GM12891 (cell line): ENCODE measurements around the gene AMBRA1.

Experiments used
- POLR2A ChIP-seq: IDR thresholded peaks from 2 replicates; pipeline ENCODE4 v1.6.1; 2011; ENCODE audit warnings: low read depth, low read length, control low read depth
- POLR2AphosphoS5 ChIP-seq: IDR thresholded peaks from 2 replicates; pipeline ENCODE4 v1.6.1; 2011; ENCODE audit warnings: low read depth, low read length, control low read depth
- POU2F2 ChIP-seq: IDR thresholded peaks from 2 replicates; pipeline ENCODE4 v1.6.1; 2011; ENCODE audit warnings: low read depth, mild to moderate bottlenecking, control low read depth, low read length, moderate library complexity

- TF ChIP-seq POLR2AphosphoS5 (no peak), POU2F2 (no peak), POLR2A (no peak)
Observed at GRCh38 chr11:46387456-46387855, 206.4 kb downstream of the AMBRA1 start.
